Peyer's patch (tissue), 4 donors: ENCODE results near the gene ZNF467. TPM values are rescaled to one million over a fixed set of nuclear protein-coding genes. Genes with fewer than 3 reads are reported as not detected.

Experiments used
- DNase-seq, 3 donors: peaks; one replicate each; pipeline ENCODE4 v3.0.0-alpha.2; 2017 to 2019
- H3K27ac ChIP-seq, 4 donors: fragments of 200-600 bp; sonication (generic); one replicate each; pipeline ENCODE4 v1.5.1; 2016 to 2019
- H3K27me3 ChIP-seq, 2 donors: fragments of 200-600 bp; sonication (generic); one replicate each; pipeline ENCODE4 v1.5.1; 2019
- H3K36me3 ChIP-seq, 3 donors: fragments of 200-600 bp; sonication (generic); one replicate each; pipeline ENCODE4 v1.5.1; 2016 to 2019
- H3K4me1 ChIP-seq, 4 donors: fragments of 200-600 bp; sonication (generic); one replicate each; pipeline ENCODE4 v1.5.1; 2016 to 2019
- H3K4me3 ChIP-seq, 4 donors: fragments of 200-600 bp; sonication (generic); 1 replicate in 3 of 4; 2 replicates in 1 of 4; pipeline ENCODE4 v1.5.1; 2016 to 2019; ENCODE audit warnings: mild to moderate bottlenecking in 1 of 4
- H3K9me3 ChIP-seq, 4 donors: fragments of 200-600 bp; sonication (generic); one replicate each; pipeline ENCODE4 v1.5.1; 2016 to 2019; ENCODE audit warnings: mild to moderate bottlenecking in 1 of 4
- POLR2A ChIP-seq, 2 donors: fragments of 450-650 bp; IDR thresholded peaks; one replicate each; pipeline ENCODE4 v1.5.1; 2017; ENCODE audit warnings: antibody characterized with exemption in 2 of 2, mild to moderate bottlenecking in 2 of 2, moderate library complexity in 2 of 2
- total RNA-seq, 4 donors: library from RNA; depleted of rRNA; stranded (reverse); fragments of >200 nt; gene quantifications; one replicate each; pipeline ENCODE4 v1.1.0, GENCODE V29; 2016
- TF ChIP-seq, protein P1 (sequence below), 6 experiments: fragments of 450-650 bp in 4 of 6; fragments of 200-600 bp in 2 of 6; sonication (generic) in 1 of 6; IDR thresholded peaks; one replicate each; pipeline ENCODE4 v1.5.1; 2017 to 2019; ENCODE audit warnings: antibody characterized with exemption in 6 of 6, mild to moderate bottlenecking in 3 of 6, moderate library complexity in 1 of 6

ZNF467 gene
- total RNA-seq, 4 donors from 2014 or later, result 0.35 to 4.7 (median 3.1) TPM

DNA sequence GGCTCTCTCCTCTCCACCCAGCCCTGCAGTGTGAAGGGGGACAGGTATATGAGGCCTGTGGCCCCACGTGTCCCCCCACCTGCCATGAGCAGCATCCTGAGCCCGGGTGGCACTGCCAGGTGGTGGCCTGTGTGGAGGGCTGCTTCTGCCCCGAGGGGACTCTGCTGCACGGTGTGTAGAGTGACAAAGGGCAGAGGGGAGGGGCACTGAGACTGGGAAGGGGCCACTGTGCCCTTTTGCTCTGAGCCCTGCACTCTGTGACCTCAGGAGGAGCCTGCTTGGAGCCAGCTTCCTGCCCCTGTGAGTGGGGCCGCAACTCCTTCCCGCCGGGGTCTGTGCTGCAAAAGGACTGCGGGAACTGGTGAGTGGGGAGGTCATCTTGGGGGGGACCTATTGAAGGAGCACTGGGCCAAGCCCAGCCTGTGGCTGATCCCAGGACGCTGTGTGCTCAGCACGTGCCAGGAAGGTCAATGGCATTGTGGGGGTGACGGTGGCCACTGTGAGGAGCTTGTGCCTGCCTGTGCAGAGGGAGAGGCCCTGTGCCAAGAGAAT lies 15.0 kb upstream of the ZNF467 start:
- no peak for DNase-seq
- Histone ChIP-seq H3K4me3 (no peak overlapping the region), H3K4me1 (peaks cover 0 to 6% (median 0%) of the 10 kb centered on the region in 4 donors), H3K9me3 (no peaks in the 10 kb centered on the region), H3K27me3 (peaks cover 0 to 4% of the 10 kb centered on the region in 2 donors), H3K36me3 (no peaks in the 10 kb centered on the region), H3K27ac (no peak overlapping the region)
- no peak for TF ChIP-seq POLR2A (IDR thresholded peaks at IDR 0.05)
- TF ChIP-seq, protein P1, sequence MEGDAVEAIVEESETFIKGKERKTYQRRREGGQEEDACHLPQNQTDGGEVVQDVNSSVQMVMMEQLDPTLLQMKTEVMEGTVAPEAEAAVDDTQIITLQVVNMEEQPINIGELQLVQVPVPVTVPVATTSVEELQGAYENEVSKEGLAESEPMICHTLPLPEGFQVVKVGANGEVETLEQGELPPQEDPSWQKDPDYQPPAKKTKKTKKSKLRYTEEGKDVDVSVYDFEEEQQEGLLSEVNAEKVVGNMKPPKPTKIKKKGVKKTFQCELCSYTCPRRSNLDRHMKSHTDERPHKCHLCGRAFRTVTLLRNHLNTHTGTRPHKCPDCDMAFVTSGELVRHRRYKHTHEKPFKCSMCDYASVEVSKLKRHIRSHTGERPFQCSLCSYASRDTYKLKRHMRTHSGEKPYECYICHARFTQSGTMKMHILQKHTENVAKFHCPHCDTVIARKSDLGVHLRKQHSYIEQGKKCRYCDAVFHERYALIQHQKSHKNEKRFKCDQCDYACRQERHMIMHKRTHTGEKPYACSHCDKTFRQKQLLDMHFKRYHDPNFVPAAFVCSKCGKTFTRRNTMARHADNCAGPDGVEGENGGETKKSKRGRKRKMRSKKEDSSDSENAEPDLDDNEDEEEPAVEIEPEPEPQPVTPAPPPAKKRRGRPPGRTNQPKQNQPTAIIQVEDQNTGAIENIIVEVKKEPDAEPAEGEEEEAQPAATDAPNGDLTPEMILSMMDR (IDR thresholded peaks at IDR 0.05), result no peak

GRCh38 chr7:149787428-149788299 lies 14.3 kb upstream of the ZNF467 start:
- peaks cover 0 to 4% of the 10 kb centered on the region in 2 donors for H3K27me3 ChIP-seq
- H3K4me3 ChIP-seq, result no peak overlapping the region
- H3K27ac ChIP-seq, result no peak overlapping the region

GRCh38 chr7:149785983-149786382 lies 12.6 kb upstream of the ZNF467 start:
- H3K27me3 ChIP-seq, result peaks cover 0 to 3% of the 10 kb centered on the region in 2 donors
- no peak overlapping the region for H3K27ac ChIP-seq
- H3K4me3 ChIP-seq, result no peak overlapping the region
- no peak for TF ChIP-seq POLR2A (IDR thresholded peaks at IDR 0.05)
- TF ChIP-seq, protein P1 (IDR thresholded peaks at IDR 0.05), result no peak
- H3K4me1 ChIP-seq, result peaks cover 0 to 6% (median 0%) of the 10 kb centered on the region in 4 donors
- H3K36me3 ChIP-seq, result no peaks in the 10 kb centered on the region
- no peaks in the 10 kb centered on the region for H3K9me3 ChIP-seq
- DNase-seq, result no peak

More at GRCh38 chr7:149787428-149788299, 14.3 kb upstream of the ZNF467 start:
- TF ChIP-seq POLR2A (IDR thresholded peaks at IDR 0.05), result no peak
- TF ChIP-seq, protein P1 (IDR thresholded peaks at IDR 0.05), result no peak
- Histone ChIP-seq H3K9me3 (no peaks in the 10 kb centered on the region), H3K4me1 (peaks cover 0 to 6% (median 0%) of the 10 kb centered on the region in 4 donors), H3K36me3 (no peaks in the 10 kb centered on the region)
- DNase-seq, result no peak

DNA sequence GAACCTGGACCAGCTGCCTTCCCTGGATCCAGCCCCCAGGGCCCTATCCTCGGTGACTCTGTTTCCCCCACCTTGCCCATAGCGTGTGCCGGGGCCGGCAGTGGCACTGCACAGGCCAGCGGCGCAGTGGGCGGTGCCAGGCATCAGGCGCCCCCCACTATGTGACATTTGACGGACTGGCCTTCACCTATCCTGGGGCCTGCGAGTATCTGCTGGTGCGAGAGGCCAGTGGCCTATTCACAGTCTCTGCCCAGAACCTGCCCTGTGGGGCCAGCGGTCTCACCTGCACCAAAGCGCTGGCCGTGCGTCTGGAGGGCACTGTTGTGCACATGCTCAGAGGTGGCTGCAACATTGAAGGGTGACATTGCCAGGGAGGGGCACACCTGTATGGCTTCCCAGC lies 12.0 kb upstream of the ZNF467 start:
- Histone ChIP-seq H3K27me3 (no peaks in the 10 kb centered on the region), H3K4me1 (peaks cover 0 to 6% (median 0%) of the 10 kb centered on the region in 4 donors), H3K36me3 (no peaks in the 10 kb centered on the region), H3K4me3 (no peak overlapping the region), H3K9me3 (no peaks in the 10 kb centered on the region), H3K27ac (no peak overlapping the region)
- TF ChIP-seq, protein P1 (IDR thresholded peaks at IDR 0.05), result no peak
- TF ChIP-seq POLR2A (IDR thresholded peaks at IDR 0.05), result no peak
- DNase-seq, result no peak

GRCh38 chr7:149784251-149784608 lies 10.8 kb upstream of the ZNF467 start:
- TF ChIP-seq POLR2A (IDR thresholded peaks at IDR 0.05), result no peak
- TF ChIP-seq, protein P1 (IDR thresholded peaks at IDR 0.05), result no peak
- DNase-seq, result no peak
- no peaks in the 10 kb centered on the region for H3K9me3 ChIP-seq
- no peak overlapping the region for H3K4me3 ChIP-seq
- no peaks in the 10 kb centered on the region for H3K4me1 ChIP-seq
- H3K27me3 ChIP-seq, result no peaks in the 10 kb centered on the region
- no peaks in the 10 kb centered on the region for H3K36me3 ChIP-seq
- H3K27ac ChIP-seq, result no peak overlapping the region
